HG03108 (cell line): ENCODE data around the gene PDZD2.
"Not testable (repeated sequence)": the region's sequence is repeated elsewhere in the genome, so short reads cannot be mapped to it uniquely, and the experiment has no call there.

Experiments
- ATAC-seq: cut with Tn5 transposase; IDR thresholded peaks from one replicate; pipeline ENCODE4 v1.9.1; 2021; ENCODE audit warnings: moderate library complexity; ENCODE audit not compliant: unreplicated experiment

Gene PDZD2

GRCh38 chr5:31767335-31768031, 128.6 kb downstream of the PDZD2 start:
- no peak for ATAC-seq

DNA sequence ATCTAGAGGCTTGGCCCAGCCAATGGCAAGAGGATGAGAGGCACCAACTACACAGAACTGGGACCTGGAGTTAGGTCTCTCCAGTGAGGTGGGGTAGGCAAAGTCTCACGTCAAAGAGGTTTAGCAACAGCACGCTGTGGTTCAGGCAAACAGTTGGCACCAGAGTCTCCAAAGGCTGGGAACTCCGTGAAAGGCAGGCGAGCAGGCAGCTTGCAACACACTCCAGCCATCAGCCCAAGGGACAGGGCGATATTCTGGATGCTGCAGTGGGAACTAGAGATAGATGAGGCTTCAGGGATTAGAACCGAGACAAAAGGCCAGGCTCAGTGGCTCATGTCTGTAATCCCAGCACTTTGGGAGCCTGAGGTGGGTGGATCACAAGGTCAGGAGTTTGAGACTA, 129.1 kb downstream of the PDZD2 start:
- no peak for ATAC-seq

DNA sequence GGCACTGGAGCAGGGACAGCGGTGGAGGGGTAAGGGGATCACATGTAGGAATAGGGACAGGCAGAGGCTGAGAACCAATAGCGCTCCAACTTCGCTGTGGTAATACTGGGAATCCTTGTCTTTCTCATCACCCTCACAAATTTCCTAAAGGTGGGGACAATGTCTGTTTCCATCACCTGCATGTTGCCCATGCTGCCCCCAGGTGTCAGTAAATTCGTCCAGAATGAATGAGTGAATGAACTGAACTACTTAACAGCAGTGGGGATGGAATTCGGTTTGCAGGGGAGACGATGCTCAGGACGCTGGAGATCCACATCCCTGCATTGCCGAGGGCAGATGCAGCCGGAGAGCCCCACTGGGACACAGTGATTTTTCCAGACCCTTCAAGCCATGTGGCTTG, 129.9 kb downstream of the PDZD2 start:
- ATAC-seq, result no peak

DNA sequence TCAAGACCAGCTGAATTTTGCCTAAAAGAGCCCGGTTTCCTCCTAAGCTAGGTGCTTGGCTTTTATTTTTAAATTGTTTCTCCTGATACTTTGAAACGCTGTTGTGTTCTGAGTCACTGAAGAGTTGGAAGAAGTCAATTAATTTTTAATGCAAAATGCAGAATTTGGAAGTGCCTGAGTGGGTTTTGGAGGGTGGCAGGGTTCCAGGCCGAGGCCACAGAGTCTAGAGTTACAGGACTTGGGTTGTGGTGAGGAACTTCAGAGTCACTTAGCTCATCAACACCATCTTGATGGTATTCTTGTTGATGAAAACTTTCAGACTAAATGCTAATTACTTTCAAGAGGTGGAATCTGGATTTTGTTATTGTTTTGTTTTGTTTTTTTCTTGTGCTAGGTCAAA, 130.6 kb downstream of the PDZD2 start:
- ATAC-seq, result no peak

GRCh38 chr5:31770132-31770720, 131.3 kb downstream of the PDZD2 start:
- no peak for ATAC-seq

- peak; percentile 86 for ATAC-seq
These were observed 132.1 kb downstream of the PDZD2 start for GRCh38 chr5:31770998-31771397.

- ATAC-seq, result peak; percentile 16
These were observed 132.6 kb downstream of the PDZD2 start for GRCh38 chr5:31771500-31771899.

- not testable (repeated sequence) for ATAC-seq
These were observed 137.4 kb downstream of the PDZD2 start for GRCh38 chr5:31776294-31776693.

- no peak for ATAC-seq
These were observed 138.2 kb downstream of the PDZD2 start for GRCh38 chr5:31776976-31777651.

- ATAC-seq, result no peak
These were observed 142.8 kb downstream of the PDZD2 start for GRCh38 chr5:31781772-31782171.

DNA sequence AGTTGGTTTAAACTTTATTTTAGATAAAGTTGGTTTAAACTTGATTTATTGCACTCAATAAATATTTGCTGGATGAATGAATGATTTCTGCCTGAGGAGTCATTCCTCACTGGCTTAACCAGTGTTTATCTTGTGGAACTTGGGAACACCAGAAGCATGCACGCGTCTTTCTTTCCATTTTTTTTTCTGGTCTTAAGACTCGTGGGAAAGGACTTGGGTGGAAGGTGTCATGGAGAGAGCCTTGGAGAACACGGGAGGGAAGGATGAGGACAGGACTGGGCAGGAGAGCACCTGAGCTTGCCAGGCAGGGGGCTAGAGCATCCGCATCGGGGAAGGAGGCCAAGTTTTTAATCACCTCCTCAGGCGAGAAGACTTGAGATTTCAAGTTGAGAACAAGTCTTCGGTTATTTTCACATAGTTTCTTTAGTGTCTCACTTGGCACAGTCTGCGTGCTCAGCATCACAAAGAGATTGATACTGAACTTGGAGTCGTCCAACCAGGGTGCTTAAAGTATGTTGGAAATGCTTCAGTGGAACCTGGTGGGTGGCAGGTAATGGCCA, 144.2 kb downstream of the PDZD2 start:
- ATAC-seq, result no peak

DNA sequence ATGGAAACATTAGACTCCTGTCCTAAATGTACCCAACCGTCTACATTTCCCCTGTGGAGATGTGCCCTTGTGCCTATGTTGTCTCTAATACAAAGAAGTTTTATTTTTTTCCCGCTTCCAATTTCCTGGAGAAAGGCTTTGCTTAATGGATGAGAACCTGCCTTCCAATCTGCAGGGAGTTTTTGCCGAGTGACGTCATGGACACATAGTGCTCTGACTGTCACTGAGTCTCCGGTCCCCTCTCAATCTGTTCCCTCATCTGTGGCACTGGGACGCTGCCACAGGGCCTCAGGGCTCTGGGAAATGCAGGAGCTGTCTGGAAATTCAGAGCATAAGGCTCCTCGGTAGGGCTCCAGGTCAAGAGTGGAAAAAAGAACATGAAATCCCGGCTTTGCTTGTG, 144.8 kb downstream of the PDZD2 start:
- ATAC-seq, result no peak

GRCh38 chr5:31786090-31786631, 147.2 kb downstream of the PDZD2 start:
- no peak for ATAC-seq

- no peak for ATAC-seq
These were observed 155.1 kb downstream of the PDZD2 start for GRCh38 chr5:31794009-31794408.

DNA sequence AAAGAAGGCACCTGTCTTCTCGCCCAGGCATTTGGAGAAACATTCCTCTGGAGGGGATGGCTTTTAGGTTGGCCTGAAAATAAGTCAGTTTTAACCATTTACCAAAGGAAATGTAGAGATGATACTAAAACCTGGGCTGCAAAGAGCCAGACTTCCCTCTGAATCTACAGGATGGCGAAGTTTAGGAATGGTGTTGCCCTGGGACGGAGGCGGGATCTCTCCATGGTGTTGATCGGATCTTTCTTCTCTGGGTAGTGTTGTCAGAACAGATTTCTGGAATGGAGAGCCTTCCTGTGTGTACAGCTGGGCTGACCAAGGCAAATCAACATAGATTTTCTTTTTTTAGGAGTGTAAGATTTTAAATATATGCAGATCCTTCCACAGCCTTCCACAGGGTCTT, 159.2 kb downstream of the PDZD2 start:
- no peak for ATAC-seq

- ATAC-seq, result no peak
These were observed 161.4 kb downstream of the PDZD2 start for GRCh38 chr5:31800351-31800750.

GRCh38 chr5:31805785-31806400, 167.0 kb downstream of the PDZD2 start:
- no peak for ATAC-seq

DNA sequence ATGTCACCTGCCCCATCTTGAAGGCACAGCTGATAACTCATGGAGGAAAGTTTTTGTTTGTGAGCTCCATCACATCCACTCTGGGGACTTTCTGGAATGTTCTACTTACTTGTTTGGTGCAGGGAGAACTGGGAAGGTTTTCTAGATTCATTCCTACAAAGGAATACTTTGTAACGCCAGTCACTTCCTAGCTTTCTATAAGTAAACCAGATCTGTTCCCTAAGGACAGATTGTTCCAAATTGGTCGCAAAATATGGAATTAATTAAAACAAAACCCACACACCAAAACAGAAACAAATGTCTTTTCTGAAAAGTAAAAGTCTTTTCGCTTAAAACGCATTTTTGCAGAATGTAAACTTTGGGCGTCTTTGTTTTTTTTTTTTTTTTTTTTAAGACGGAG, 167.6 kb downstream of the PDZD2 start:
- ATAC-seq, result no peak

- ATAC-seq, result no peak
These were observed 169.0 kb downstream of the PDZD2 start for GRCh38 chr5:31807789-31808540.

- peak; percentile 50 for ATAC-seq
These were observed 170.3 kb downstream of the PDZD2 start for GRCh38 chr5:31809050-31809870.
